ENCODE measurements around the gene CFAP206.

GRCh38 chr6:87465051-87465450, 57.3 kb downstream of the CFAP206 start:
- TF ChIP-seq CTCF (IDR thresholded peaks at IDR 0.05) (no peak), POLR2A (IDR thresholded peaks at IDR 0.05) (no peak)
